GM18861 (cell line): ENCODE results near the gene GADD45GIP1.
"Not testable (repeated sequence)": the region's sequence is repeated elsewhere in the genome, so short reads cannot be mapped to it uniquely, and the experiment has no call there.

Experiments used
- ATAC-seq: cut with Tn5 transposase; IDR thresholded peaks from one replicate; pipeline ENCODE4 v1.9.1; 2021; ENCODE audit not compliant: unreplicated experiment

Gene GADD45GIP1

DNA sequence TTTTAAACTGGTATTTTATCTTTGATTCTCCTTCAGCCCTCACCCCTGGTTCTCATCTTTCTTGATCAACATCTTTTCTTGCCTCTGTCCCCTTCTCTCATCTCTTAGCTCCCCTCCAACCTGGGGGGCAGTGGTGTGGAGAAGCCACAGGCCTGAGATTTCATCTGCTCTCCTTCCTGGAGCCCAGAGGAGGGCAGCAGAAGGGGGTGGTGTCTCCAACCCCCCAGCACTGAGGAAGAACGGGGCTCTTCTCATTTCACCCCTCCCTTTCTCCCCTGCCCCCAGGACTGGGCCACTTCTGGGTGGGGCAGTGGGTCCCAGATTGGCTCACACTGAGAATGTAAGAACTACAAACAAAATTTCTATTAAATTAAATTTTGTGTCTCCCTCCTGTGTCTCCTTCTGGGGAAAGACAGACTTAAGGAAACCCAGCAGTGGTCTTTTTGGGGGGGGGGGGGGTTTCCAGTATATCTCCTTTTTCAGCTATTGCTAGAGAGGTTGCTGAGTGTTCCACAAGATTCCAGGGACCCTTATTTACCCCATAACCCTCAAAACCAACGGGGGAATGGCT is 12.8 kb downstream of the GADD45GIP1 start:
- ATAC-seq = no peak

DNA sequence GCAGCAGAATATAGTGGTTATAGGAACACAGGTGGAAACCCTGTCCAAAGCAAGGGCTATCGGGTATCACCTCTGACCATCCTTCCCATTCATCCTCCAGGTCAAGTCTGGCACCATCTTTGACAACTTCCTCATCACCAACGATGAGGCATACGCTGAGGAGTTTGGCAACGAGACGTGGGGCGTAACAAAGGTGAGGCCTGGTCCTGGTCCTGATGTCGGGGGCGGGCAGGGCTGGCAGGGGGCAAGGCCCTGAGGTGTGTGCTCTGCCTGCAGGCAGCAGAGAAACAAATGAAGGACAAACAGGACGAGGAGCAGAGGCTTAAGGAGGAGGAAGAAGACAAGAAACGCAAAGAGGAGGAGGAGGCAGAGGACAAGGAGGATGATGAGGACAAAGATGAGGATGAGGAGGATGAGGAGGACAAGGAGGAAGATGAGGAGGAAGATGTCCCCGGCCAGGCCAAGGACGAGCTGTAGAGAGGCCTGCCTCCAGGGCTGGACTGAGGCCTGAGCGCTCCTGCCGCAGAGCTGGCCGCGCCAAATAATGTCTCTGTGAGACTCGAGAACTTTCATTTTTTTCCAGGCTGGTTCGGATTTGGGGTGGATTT is 13.5 kb downstream of the GADD45GIP1 start:
- ATAC-seq = no peak

- ATAC-seq = no peak
Observed at GRCh38 chr19:12940897-12941296, 16.1 kb downstream of the GADD45GIP1 start.

DNA sequence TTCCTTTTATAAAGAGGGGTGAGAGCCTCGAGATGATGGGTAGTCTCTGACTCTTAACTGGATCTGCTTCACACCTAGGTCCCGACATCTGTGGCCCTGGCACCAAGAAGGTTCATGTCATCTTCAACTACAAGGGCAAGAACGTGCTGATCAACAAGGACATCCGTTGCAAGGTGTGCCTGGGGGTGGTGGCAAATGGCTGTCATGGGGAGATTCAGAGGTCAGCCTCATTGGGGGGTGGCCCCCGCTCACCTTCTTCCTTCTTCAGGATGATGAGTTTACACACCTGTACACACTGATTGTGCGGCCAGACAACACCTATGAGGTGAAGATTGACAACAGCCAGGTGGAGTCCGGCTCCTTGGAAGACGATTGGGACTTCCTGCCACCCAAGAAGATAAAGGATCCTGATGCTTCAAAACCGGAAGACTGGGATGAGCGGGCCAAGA is 17.0 kb downstream of the GADD45GIP1 start:
- no peak for ATAC-seq

- no peak for ATAC-seq
Observed at GRCh38 chr19:12938779-12939601, 18.0 kb downstream of the GADD45GIP1 start.

DNA sequence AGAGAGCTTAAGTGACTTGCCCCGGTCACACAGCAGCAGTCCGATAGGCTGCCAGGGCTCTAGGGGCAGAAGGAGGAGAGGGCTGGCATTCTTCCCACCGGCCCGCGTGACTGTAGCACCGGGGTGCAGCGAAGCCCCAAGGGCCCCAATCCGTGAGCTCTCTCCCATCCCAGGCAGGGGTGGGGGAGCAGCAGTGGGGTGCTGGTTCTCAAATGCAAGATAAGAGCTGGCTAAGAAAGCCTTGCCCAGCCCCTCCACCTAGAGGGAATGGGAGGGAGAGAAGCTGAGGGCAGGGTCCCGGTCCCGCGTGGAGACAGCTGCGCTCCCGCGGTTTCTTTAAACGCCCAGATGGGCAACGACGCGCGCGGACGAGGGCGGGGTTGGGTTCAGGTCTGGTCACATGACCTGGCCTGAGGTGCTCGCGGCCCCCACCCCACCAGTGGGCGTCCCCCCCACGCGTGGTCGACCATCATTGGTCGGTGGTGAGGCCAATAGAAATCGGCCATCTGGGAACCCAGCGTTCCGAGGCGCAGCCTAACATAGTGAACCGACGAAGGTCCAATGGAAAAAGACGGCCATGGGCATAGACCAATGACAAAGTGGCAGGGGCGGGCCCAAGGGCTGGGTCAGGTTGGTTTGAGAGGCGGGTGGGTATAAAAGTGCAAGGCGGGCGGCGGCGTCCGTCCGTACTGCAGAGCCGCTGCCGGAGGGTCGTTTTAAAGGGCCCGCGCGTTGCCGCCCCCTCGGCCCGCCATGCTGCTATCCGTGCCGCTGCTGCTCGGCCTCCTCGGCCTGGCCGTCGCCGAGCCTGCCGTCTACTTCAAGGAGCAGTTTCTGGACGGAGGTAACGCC is 18.9 kb downstream of the GADD45GIP1 start, which contains the start of gene CALR:
Gene CALR, plus strand, starts transcription at position 683 of the 852 bp plus-strand sequence. Its CDS starts 71 bp downstream, at position 754.
- peak; percentile 76 for ATAC-seq

GRCh38 chr19:12937093-12937926 is 19.7 kb downstream of the GADD45GIP1 start:
- ATAC-seq = no peak

DNA sequence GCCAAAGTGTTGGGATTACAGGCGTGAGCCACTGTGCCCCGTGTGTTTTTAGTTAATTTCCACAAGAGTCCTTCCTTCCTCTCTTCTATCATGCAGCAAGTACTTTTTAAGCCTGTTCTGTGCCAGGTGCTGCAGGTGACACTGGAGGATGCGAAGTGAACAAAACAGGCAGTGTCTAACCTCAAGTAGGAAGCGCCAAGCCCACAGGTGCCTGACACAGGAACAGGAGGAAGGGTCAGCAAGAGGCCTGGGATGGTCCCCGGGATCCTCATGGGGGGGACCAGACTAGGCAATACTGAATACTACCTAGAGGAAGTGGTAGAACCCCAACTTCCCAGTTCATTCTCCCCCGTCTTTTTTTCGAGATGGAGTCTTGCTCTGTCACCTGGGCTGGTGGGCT is 20.4 kb downstream of the GADD45GIP1 start:
- no peak for ATAC-seq

GRCh38 chr19:12935071-12935470 is 22.0 kb downstream of the GADD45GIP1 start:
- ATAC-seq = no peak

- peak; percentile 34 for ATAC-seq
Observed at GRCh38 chr19:12933287-12934072, 23.5 kb downstream of the GADD45GIP1 start, which contains the start of gene FARSA. FARSA (minus strand) TSS chr19:12933711; CDS start chr19:12933696, 15 bp downstream.

GRCh38 chr19:12932392-12933286 is 24.4 kb downstream of the GADD45GIP1 start:
- no peak for ATAC-seq

DNA sequence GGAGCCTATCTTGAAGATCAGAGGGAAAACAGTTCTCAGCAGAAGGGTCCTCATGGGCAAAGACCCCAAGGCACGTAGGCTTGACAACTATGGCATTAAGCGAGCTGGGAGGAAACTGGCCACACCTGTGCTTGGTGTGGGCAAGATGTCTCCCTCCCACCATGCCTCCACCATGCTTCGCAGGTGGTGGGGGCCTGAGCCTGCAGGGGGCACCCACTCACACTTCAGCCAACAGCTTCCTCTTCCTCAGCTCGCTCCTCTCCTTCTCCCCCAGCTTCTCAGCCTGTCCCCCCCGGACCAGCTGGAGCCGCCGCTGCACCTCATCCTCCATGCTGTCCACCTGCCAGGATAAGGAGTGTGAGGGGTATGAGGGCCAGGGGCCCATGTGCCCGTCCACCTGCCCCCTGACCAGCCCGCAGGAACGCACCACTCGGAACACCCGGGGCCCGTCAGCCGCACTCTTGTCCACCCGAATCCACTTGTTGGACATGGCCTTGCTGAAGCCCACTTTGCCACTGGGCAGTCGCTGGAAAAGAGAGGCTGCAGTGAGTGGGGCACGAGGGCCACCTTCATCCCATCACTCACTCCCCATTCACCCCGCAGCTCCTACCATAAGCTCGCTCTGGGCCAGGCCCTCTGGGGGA is 26.9 kb downstream of the GADD45GIP1 start:
- no peak for ATAC-seq

GRCh38 chr19:12924621-12925310 is 32.3 kb downstream of the GADD45GIP1 start:
- no peak for ATAC-seq

DNA sequence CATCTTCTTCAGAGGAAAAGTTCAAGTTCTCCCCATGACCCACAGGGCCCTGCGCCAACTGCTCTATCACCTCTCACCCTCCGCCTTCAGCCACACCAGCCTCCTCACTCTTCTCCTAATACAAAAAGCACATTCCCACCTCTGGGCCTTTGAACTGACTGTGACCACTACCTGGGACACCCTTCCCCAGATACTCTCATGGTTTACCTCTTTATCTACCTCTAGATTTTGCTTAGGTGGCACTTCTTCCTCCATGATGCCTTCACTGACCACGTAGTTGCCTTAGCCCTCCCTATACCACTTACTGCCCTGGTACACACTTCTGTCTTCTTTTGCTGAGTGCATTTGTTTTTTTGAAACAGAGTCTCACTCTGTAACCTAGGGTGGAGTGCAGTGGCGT is 34.1 kb downstream of the GADD45GIP1 start:
- ATAC-seq = no peak

DNA sequence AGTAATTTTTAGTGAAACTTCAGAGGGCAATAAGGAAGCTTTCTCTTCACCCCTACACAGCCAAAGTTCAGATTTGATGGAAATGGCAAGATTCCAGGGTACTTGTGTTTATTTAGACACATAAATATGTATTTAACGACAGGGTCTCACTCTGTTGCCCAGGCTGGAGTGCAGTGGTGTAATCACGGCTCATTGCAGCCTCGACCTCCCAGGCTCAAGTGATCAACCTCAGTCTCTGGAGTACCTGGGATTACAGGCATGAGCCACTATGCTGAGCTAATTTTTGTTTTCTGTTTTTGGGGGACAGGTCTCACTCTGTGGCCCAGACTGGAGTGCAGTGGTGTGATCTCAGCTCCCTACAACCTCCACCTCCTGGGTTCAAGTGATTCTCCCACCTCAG is 36.0 kb downstream of the GADD45GIP1 start:
- no peak for ATAC-seq

- ATAC-seq = no peak
Observed at GRCh38 chr19:12918253-12918652, 38.8 kb downstream of the GADD45GIP1 start.

GRCh38 chr19:12915860-12916259 is 41.2 kb downstream of the GADD45GIP1 start:
- not testable (repeated sequence) for ATAC-seq
